Mesendoderm (in vitro differentiated cells): ENCODE measurements around the gene SDK2.

Source experiments
- DNase-seq: peaks from one replicate; pipeline ENCODE4 v3.0.0; 2013
- H2AK5ac ChIP-seq: 2 replicates; pipeline ENCODE4 v1.6.1; 2013; ENCODE audit warnings: low read length, inconsistent platforms
- H2BK120ac ChIP-seq: 2 replicates; pipeline ENCODE4 v1.6.1; 2013; ENCODE audit warnings: low read depth, mild to moderate bottlenecking, low read length, moderate library complexity, mixed read lengths
- H2BK15ac ChIP-seq: replicated peaks from 2 replicates; pipeline ENCODE4 v1.6.1; 2013; ENCODE audit warnings: low read depth, mild to moderate bottlenecking, moderate library complexity
- H2BK5ac ChIP-seq: 2 replicates; pipeline ENCODE4 v1.6.1; 2013; ENCODE audit warnings: low read length, inconsistent platforms
- H3K18ac ChIP-seq: 2 replicates; pipeline ENCODE4 v1.6.1; 2013; ENCODE audit warnings: mild to moderate bottlenecking, low read length, mixed read lengths
- H3K23ac ChIP-seq: one replicate; pipeline ENCODE4 v1.6.1; 2013; ENCODE audit warnings: low read length
- H3K27ac ChIP-seq: 2 replicates; pipeline ENCODE4 v1.5.1; 2013; ENCODE audit warnings: low read depth, mild to moderate bottlenecking, inconsistent platforms, low read length, moderate library complexity
- H3K27me3 ChIP-seq: 2 replicates; pipeline ENCODE4 v1.6.1; 2013; ENCODE audit warnings: low read length, control low read depth, mild to moderate bottlenecking, inconsistent platforms; ENCODE audit not compliant: insufficient read depth, poor library complexity
- H3K36me3 ChIP-seq: 2 replicates; pipeline ENCODE4 v1.6.1; 2013; ENCODE audit warnings: low read length, inconsistent platforms; ENCODE audit not compliant: control insufficient read depth, insufficient read depth
- H3K4ac ChIP-seq: one replicate; pipeline ENCODE4 v1.6.1; 2013; ENCODE audit warnings: low read depth, mild to moderate bottlenecking, low read length, moderate library complexity
- H3K4me1 ChIP-seq: 2 replicates; pipeline ENCODE4 v1.6.1; 2013; ENCODE audit warnings: low read depth, low read length, inconsistent platforms; ENCODE audit not compliant: control insufficient read depth
- H3K4me2 ChIP-seq: 2 replicates; pipeline ENCODE4 v1.6.1; 2013; ENCODE audit warnings: low read length
- H3K4me3 ChIP-seq: 2 replicates; pipeline ENCODE4 v1.5.1; 2013; ENCODE audit warnings: mild to moderate bottlenecking, low read length
- H3K56ac ChIP-seq: one replicate; pipeline ENCODE4 v1.6.1; 2013; ENCODE audit warnings: low read length
- H3K79me1 ChIP-seq: 2 replicates; pipeline ENCODE4 v1.6.1; 2013; ENCODE audit warnings: low read length, inconsistent platforms
- H3K79me2 ChIP-seq: 2 replicates; pipeline ENCODE4 v1.6.1; 2013; ENCODE audit warnings: mild to moderate bottlenecking, low read length; ENCODE audit not compliant: control insufficient read depth, insufficient read depth
- H3K9ac ChIP-seq: 2 replicates; pipeline ENCODE4 v1.6.1; 2013; ENCODE audit warnings: low read length, inconsistent platforms
- H4K5ac ChIP-seq: one replicate; pipeline ENCODE4 v1.6.1; 2013; ENCODE audit warnings: low read length
- H4K8ac ChIP-seq: one replicate; pipeline ENCODE4 v1.6.1; 2013; ENCODE audit warnings: low read depth, mild to moderate bottlenecking, control low read depth, low read length, moderate library complexity
- WGBS: extraction: QIAGEN DNeasy Blood & Tissue Kit; methylation state at CpG from one replicate; pipeline ENCODE4 v1.1.7; 2013; ENCODE audit warnings: low lambda C conversion rate, missing lambda C conversion rate; ENCODE audit not compliant: insufficient coverage; ENCODE audit errors: extremely low coverage; 5-methylcytosine and 5-hydroxymethylcytosine counted together

SDK2 gene

GRCh38 chr17:73363442-73364154 lies 280.6 kb downstream of the SDK2 start:
- DNase-seq, result peak; percentile 72
- Histone ChIP-seq H3K27me3 (no peaks in the 10 kb centered on the region), H2BK5ac (peak overlapping the region; percentile 29), H3K23ac (no peak overlapping the region), H3K56ac (peak overlapping the region; percentile 45), H3K4me3 (no peak overlapping the region), H3K79me2 (no peaks in the 10 kb centered on the region), H2BK120ac (no peak overlapping the region), H3K18ac (no peak overlapping the region), H4K5ac (no peak overlapping the region), H3K4me1 (peaks cover 12% of the 10 kb centered on the region), H3K4me2 (no peak overlapping the region), H3K36me3 (no peaks in the 10 kb centered on the region), H4K8ac (no peak overlapping the region), H3K4ac (no peak overlapping the region), H3K27ac (no peak overlapping the region), H2BK15ac (no peak overlapping the region), H2AK5ac (no peak overlapping the region), H3K79me1 (no peaks in the 10 kb centered on the region), H3K9ac (no peak overlapping the region)
- no CpG with 5 or more reads among the region's 8 CpGs for WGBS

- Histone ChIP-seq H3K36me3 (no peaks in the 10 kb centered on the region), H3K79me1 (no peaks in the 10 kb centered on the region), H3K18ac (no peak overlapping the region), H2BK5ac (no peak overlapping the region), H4K8ac (no peak overlapping the region), H4K5ac (no peak overlapping the region), H3K27me3 (no peaks in the 10 kb centered on the region), H3K9ac (no peak overlapping the region), H3K27ac (no peak overlapping the region), H3K4me1 (peaks cover 12% of the 10 kb centered on the region), H3K56ac (no peak overlapping the region), H3K4me3 (no peak overlapping the region), H2BK15ac (no peak overlapping the region), H3K79me2 (no peaks in the 10 kb centered on the region), H3K4me2 (no peak overlapping the region), H3K4ac (no peak overlapping the region), H2AK5ac (no peak overlapping the region), H3K23ac (no peak overlapping the region), H2BK120ac (no peak overlapping the region)
- DNase-seq, result peak; percentile 60
- WGBS, result no CpG with 5 or more reads among the region's 11 CpGs
Observed at GRCh38 chr17:73362697-73363096, 281.5 kb downstream of the SDK2 start.

GRCh38 chr17:73360961-73361761 lies 283.1 kb downstream of the SDK2 start:
- WGBS, result no CpG with 5 or more reads among the region's 29 CpGs
- Histone ChIP-seq H3K27me3 (no peaks in the 10 kb centered on the region), H3K4me3 (no peak overlapping the region), H3K4me1 (peaks cover 12% of the 10 kb centered on the region), H2BK120ac (no peak overlapping the region), H4K5ac (no peak overlapping the region), H3K27ac (peak overlapping the region; percentile 23), H3K4ac (peak overlapping the region; percentile 1), H2BK5ac (peak overlapping the region; percentile 43), H3K36me3 (no peaks in the 10 kb centered on the region), H2BK15ac (no peak overlapping the region), H3K18ac (peak overlapping the region; percentile 33), H3K23ac (peak overlapping the region; percentile 85), H4K8ac (no peak overlapping the region), H3K79me1 (no peaks in the 10 kb centered on the region), H3K79me2 (no peaks in the 10 kb centered on the region), H3K4me2 (peak overlapping the region; percentile 19), H2AK5ac (peak overlapping the region; percentile 64), H3K9ac (peak overlapping the region; percentile 10), H3K56ac (peak overlapping the region; percentile 73)
- peak; percentile 74 for DNase-seq

- H3K23ac ChIP-seq, result no peak overlapping the region
- H3K27me3 ChIP-seq, result no peaks in the 10 kb centered on the region
- H3K9ac ChIP-seq, result peak overlapping the region; percentile 18
- H3K79me1 ChIP-seq, result no peaks in the 10 kb centered on the region
- H2BK15ac ChIP-seq, result no peak overlapping the region
- no peak overlapping the region for H3K18ac ChIP-seq
- no peaks in the 10 kb centered on the region for H3K36me3 ChIP-seq
- no peak overlapping the region for H2BK120ac ChIP-seq
- peak overlapping the region; percentile 83 for H2AK5ac ChIP-seq
- H3K4ac ChIP-seq, result no peak overlapping the region
- H4K5ac ChIP-seq, result no peak overlapping the region
- H3K4me3 ChIP-seq, result no peak overlapping the region
- peak; percentile 95 for DNase-seq
- no peak overlapping the region for H4K8ac ChIP-seq
- no peak overlapping the region for H2BK5ac ChIP-seq
- peaks cover 12% of the 10 kb centered on the region for H3K4me1 ChIP-seq
- no peaks in the 10 kb centered on the region for H3K79me2 ChIP-seq
- H3K27ac ChIP-seq, result peak overlapping the region; percentile 30
- no peak overlapping the region for H3K4me2 ChIP-seq
- no CpG with 5 or more reads among the region's 7 CpGs for WGBS
- H3K56ac ChIP-seq, result peak overlapping the region; percentile 64
Observed at GRCh38 chr17:73359987-73360410, 284.2 kb downstream of the SDK2 start.

- Histone ChIP-seq H3K4me1 (peaks cover 12% of the 10 kb centered on the region), H4K8ac (no peak overlapping the region), H3K36me3 (no peaks in the 10 kb centered on the region), H2BK5ac (no peak overlapping the region), H4K5ac (no peak overlapping the region), H3K23ac (no peak overlapping the region), H3K18ac (no peak overlapping the region), H3K4me3 (no peak overlapping the region), H3K4ac (no peak overlapping the region), H2AK5ac (no peak overlapping the region), H2BK120ac (no peak overlapping the region), H3K4me2 (no peak overlapping the region), H3K79me1 (no peaks in the 10 kb centered on the region), H3K27me3 (no peaks in the 10 kb centered on the region), H3K27ac (no peak overlapping the region), H3K9ac (no peak overlapping the region), H2BK15ac (no peak overlapping the region), H3K56ac (peak overlapping the region; percentile 47), H3K79me2 (no peaks in the 10 kb centered on the region)
- WGBS, result no CpG with 5 or more reads among the region's 10 CpGs
- no peak for DNase-seq
Observed at GRCh38 chr17:73359352-73359751, 284.9 kb downstream of the SDK2 start.
